Measurements from ENCODE around the gene BRD8.
"Not testable (repeated sequence)": the region's sequence is repeated elsewhere in the genome, so short reads cannot be mapped to it uniquely, and the experiment has no call there.

BRD8 gene

GRCh38 chr5:138178516-138179276 is at the start of gene BRD8, which contains the start of gene KIF20A:
BRD8 (minus strand) TSS chr5:138178630; CDS start chr5:138178614, 16 bp downstream.
KIF20A (plus strand) TSS chr5:138179112; CDS start chr5:138179681, 569 bp downstream.
- DNase-seq (ENCODE audit: low spot score) = peak; percentile 97

GRCh38 chr5:138226910-138227309 is 48.5 kb upstream of the BRD8 start:
- no peak for DNase-seq (ENCODE audit: low spot score)

- DNase-seq (ENCODE audit: low spot score) = no peak
Measured at GRCh38 chr5:138224712-138225111, 46.3 kb upstream of the BRD8 start.

- DNase-seq (ENCODE audit: low spot score) = no peak
Measured at GRCh38 chr5:138223532-138223931, 45.1 kb upstream of the BRD8 start.

GRCh38 chr5:138216799-138217198 is 38.4 kb upstream of the BRD8 start:
- DNase-seq (ENCODE audit: low spot score) = no peak

GRCh38 chr5:138213161-138214029 is 35.0 kb upstream of the BRD8 start, which contains the start of gene CDC23:
CDC23 (minus strand) TSS chr5:138213323; CDS start chr5:138213312, 11 bp downstream.
- peak; percentile 98 for DNase-seq (ENCODE audit: low spot score)

GRCh38 chr5:138212828-138213160 is 34.4 kb upstream of the BRD8 start:
- DNase-seq (ENCODE audit: low spot score) = peak; percentile 37

- no peak for DNase-seq (ENCODE audit: low spot score)
Measured at GRCh38 chr5:138210985-138211384, 32.6 kb upstream of the BRD8 start.

- not testable (repeated sequence) for DNase-seq (ENCODE audit: low spot score)
Measured at GRCh38 chr5:138193859-138194258, 15.4 kb upstream of the BRD8 start.

- DNase-seq (ENCODE audit: low spot score) = no peak
Measured at GRCh38 chr5:138192826-138193225, 14.4 kb upstream of the BRD8 start.

GRCh38 chr5:138188626-138189025 is 10.2 kb upstream of the BRD8 start:
- no peak for DNase-seq (ENCODE audit: low spot score)

- no peak for DNase-seq (ENCODE audit: low spot score)
Measured at GRCh38 chr5:138186002-138186447, 7.6 kb upstream of the BRD8 start.

GRCh38 chr5:138182808-138183207 is 4.4 kb upstream of the BRD8 start:
- DNase-seq (ENCODE audit: low spot score) = no peak

GRCh38 chr5:138180841-138181240 is 2.4 kb upstream of the BRD8 start:
- no peak for DNase-seq (ENCODE audit: low spot score)

- DNase-seq (ENCODE audit: low spot score) = peak; percentile 72
Measured at GRCh38 chr5:138180183-138180782, 1.9 kb upstream of the BRD8 start.

GRCh38 chr5:138179277-138179857 is 937 bp upstream of the BRD8 start:
- peak; percentile 12 for DNase-seq (ENCODE audit: low spot score)

- DNase-seq (ENCODE audit: low spot score) = peak; percentile 66
Measured at GRCh38 chr5:138177941-138178515, 402 bp downstream of the BRD8 start.

- no peak for DNase-seq (ENCODE audit: low spot score)
Measured at GRCh38 chr5:138170299-138170698, 8.1 kb downstream of the BRD8 start.

- no peak for DNase-seq (ENCODE audit: low spot score)
Measured at GRCh38 chr5:138169124-138169523, 9.3 kb downstream of the BRD8 start.

GRCh38 chr5:138163721-138164120 is 14.7 kb downstream of the BRD8 start:
- no peak for DNase-seq (ENCODE audit: low spot score)

- no peak for DNase-seq (ENCODE audit: low spot score)
Measured at GRCh38 chr5:138160706-138161105, 17.7 kb downstream of the BRD8 start.

GRCh38 chr5:138159666-138160065 is 18.8 kb downstream of the BRD8 start:
- DNase-seq (ENCODE audit: low spot score) = no peak
